Effector memory CD8-positive, alpha-beta T cell (primary cell): ENCODE measurements around the gene CNTN4.
"Not testable (repeated sequence)": the region's sequence is repeated elsewhere in the genome, so short reads cannot be mapped to it uniquely, and the experiment has no call there.

ENCODE experiments used
- ATAC-seq: fragments of 150-1000 bp; cut with Tn5 transposase; replicated peaks from 2 replicates; pipeline ENCODE4 v1.10.0; 2021; ENCODE audit warnings: mild to moderate bottlenecking, moderate library complexity
- DNase-seq, 3 experiments: peaks; one replicate each; pipeline ENCODE4 v3.0.0; 2021
- H3K27ac Mint-ChIP-seq, 2 donors: one replicate each; pipeline ENCODE4 v1.8.0; 2022; ENCODE audit warnings: mild to moderate bottlenecking in 2 of 2, mixed read lengths in 2 of 2, moderate library complexity in 2 of 2
- H3K27me3 Mint-ChIP-seq, 2 donors: one replicate each; pipeline ENCODE4 v1.8.0; 2022; ENCODE audit warnings: mixed read lengths in 2 of 2
- H3K36me3 Mint-ChIP-seq: one replicate; pipeline ENCODE4 v1.8.0; 2022; ENCODE audit warnings: mild to moderate bottlenecking, moderate library complexity, mixed read lengths; ENCODE audit not compliant: insufficient read depth
- H3K4me1 Mint-ChIP-seq, 2 donors: one replicate each; pipeline ENCODE4 v1.8.0; 2022; ENCODE audit warnings: low read depth in 2 of 2, mixed read lengths in 2 of 2
- H3K4me3 Mint-ChIP-seq, 2 donors: one replicate each; pipeline ENCODE4 v1.8.0; 2022; ENCODE audit warnings: mild to moderate bottlenecking in 2 of 2, mixed read lengths in 2 of 2, moderate library complexity in 2 of 2
- H3K9me3 Mint-ChIP-seq, 2 donors: one replicate each; pipeline ENCODE4 v1.8.0; 2022; ENCODE audit warnings: mixed read lengths in 2 of 2

Gene CNTN4

DNA sequence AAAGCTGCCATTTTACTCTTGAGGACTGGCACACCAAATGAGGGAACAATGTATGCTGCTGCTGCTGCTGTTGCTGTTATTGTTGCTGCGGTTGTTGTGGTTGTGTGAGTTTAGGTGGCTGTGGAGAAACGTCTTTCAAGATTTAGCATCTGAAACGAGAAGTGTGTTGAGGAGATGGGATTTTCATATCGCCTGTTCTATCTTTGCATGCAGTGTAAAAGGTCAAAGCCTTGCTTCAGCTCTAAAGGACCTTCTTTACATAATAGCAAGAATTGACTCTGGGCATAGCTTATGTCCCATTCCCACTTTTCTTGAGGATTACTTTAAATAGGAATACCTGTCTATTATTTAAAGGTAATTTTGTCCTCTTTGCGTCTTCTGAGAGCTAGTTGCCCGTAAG lies 436.1 kb downstream of the CNTN4 start:
- not testable (repeated sequence) for H3K4me3 Mint-ChIP-seq, ATAC-seq, DNase-seq, H3K4me1 Mint-ChIP-seq, H3K9me3 Mint-ChIP-seq, H3K27ac Mint-ChIP-seq, H3K36me3 Mint-ChIP-seq, H3K27me3 Mint-ChIP-seq

DNA sequence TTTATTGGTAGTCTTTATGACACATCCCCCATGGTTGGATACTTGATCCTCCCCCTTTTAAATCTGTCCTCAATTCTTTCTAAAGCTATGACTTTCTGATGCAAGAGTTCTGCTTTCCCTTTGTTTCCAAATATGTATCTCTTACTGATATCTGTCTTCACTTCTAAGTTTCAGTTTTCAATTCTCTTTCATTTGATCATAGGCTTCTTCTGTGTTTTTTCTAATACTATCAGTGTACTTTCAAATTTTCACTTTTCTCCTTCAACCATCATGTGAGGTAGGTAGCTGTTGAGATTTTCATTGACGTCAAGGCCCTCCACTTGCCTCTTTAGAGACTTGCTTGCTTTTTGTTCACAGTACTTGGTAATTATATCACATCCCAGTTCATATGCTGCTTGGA lies 436.5 kb downstream of the CNTN4 start:
- H3K4me1 Mint-ChIP-seq, result no peaks in the 10 kb centered on the region

DNA sequence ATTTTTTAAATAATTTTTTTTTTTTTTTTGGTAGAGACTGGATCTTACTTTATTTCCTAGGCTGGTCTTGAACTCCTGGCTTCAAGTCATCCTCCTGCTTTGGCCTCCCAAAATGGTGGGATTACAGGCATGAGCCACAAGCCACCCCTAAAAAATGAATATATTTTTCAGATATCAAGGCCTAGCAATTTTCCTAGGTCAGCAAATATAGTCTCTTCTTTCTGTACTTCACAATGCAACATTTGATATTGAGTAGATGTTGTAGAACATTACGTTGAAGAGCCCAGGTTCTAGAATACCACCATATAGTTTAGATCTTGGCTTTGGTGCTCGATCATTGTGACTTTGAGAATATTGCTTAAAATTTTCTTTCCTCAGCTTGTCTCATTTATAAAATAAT lies 437.9 kb downstream of the CNTN4 start:
- H3K4me3 Mint-ChIP-seq, result no peak overlapping the region
- ATAC-seq, result no peak
- no peak overlapping the region for H3K27ac Mint-ChIP-seq
- H3K36me3 Mint-ChIP-seq, result no peaks in the 10 kb centered on the region
- DNase-seq, result no peak
- peaks cover 0 to 2% of the 10 kb centered on the region in 2 donors for H3K9me3 Mint-ChIP-seq
- H3K27me3 Mint-ChIP-seq, result no peaks in the 10 kb centered on the region
- H3K4me1 Mint-ChIP-seq, result no peaks in the 10 kb centered on the region

More for the DNA sequence above, 436.5 kb downstream of the CNTN4 start:
- H3K4me3 Mint-ChIP-seq, result no peak overlapping the region
- H3K9me3 Mint-ChIP-seq, result peaks cover 0 to 2% of the 10 kb centered on the region in 2 donors
- H3K36me3 Mint-ChIP-seq, result no peaks in the 10 kb centered on the region
- H3K27ac Mint-ChIP-seq, result no peak overlapping the region
- DNase-seq (no peak), ATAC-seq (no peak)
- H3K27me3 Mint-ChIP-seq, result no peaks in the 10 kb centered on the region

DNA sequence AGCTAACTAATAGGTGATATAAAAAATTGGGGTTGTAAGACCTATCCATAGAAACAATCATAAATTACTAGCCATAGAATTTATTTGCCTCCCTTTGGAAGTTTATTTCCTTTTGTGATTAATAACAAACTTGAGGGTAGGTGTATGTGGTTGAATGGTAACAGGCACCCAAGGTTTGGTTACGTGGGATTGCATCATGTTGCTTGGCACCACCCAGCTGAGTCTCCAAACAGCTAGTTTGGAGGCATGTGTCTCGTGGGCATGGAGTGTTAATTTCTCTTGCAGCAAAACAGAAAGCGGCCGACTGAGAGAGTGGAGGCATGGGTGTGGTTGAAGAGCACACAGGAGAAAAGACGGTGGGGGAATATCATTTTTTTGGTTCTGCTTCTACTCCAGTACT lies 441.4 kb downstream of the CNTN4 start:
- Mint-ChIP-seq H3K4me3 (no peak overlapping the region), H3K36me3 (no peaks in the 10 kb centered on the region), H3K9me3 (peaks cover 0 to 1% of the 10 kb centered on the region in 2 donors), H3K27me3 (no peaks in the 10 kb centered on the region), H3K4me1 (no peaks in the 10 kb centered on the region), H3K27ac (no peak overlapping the region)
- no peak for ATAC-seq
- no peak for DNase-seq

DNA sequence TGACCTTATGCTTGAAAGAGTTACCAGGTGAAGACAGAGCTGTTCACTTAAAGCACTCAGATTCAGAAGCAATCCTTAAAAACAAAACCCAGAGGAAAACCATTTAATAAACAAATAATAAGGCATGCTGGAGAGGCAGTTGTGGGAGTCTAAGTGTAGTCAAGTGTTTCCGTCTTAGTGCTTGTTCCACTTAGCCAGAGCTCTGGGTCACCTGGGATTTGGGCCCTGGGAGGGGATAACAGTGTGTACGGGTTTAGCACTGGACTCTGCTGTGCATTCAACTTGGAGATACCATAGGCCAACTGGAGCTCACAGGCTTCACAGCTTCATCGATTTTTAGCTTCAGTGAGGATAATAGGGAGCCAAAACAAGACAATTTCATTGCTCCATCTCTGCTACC lies 444.6 kb downstream of the CNTN4 start:
- DNase-seq, result no peak
- Mint-ChIP-seq H3K36me3 (no peaks in the 10 kb centered on the region), H3K9me3 (peaks cover 0 to 2% of the 10 kb centered on the region in 2 donors), H3K4me3 (no peak overlapping the region), H3K27me3 (no peaks in the 10 kb centered on the region), H3K4me1 (no peaks in the 10 kb centered on the region), H3K27ac (no peak overlapping the region)
- no peak for ATAC-seq

DNA sequence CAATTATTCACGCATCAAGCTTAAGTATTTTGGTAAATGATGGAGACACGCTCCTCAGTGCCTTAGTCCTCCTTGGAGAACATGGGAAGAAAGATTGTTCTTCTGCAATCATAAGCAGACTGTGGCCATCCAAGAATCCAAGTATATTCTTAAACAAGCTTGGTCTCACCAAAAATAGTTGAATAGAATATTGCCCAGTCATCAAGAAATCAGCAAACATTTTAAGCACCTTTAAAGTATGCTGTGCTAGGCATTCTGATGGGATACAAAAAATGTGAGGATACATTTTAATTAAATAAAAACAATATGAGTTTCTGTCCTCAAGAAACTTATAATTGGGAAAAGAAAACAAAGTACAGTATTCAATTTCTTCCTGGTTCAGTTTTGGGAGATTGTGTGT lies 445.5 kb downstream of the CNTN4 start:
- no peak overlapping the region for H3K27ac Mint-ChIP-seq
- ATAC-seq (no peak), DNase-seq (no peak)
- H3K27me3 Mint-ChIP-seq, result no peaks in the 10 kb centered on the region
- no peaks in the 10 kb centered on the region for H3K36me3 Mint-ChIP-seq
- H3K4me1 Mint-ChIP-seq, result no peaks in the 10 kb centered on the region
- H3K9me3 Mint-ChIP-seq, result peaks cover 0 to 2% of the 10 kb centered on the region in 2 donors
- no peak overlapping the region for H3K4me3 Mint-ChIP-seq

DNA sequence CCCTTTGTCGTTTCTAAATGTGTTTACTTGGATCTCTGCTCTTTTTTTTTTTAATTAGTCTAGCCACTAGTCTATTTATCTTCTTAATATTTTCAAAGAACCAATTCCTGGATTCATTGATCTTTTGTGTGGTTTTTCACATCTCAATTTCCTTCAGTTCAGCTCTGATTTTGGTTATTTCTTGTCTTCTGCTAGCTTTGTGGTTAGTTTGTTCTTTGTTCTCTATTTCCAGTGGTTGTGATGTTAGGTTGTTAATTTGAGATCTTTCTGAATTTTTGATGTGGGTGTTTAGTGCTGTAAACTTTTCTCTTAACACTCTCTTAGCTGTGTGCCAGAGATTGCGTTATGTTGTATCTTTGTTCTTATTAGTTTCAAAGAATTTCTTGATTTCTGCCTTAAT lies 446.1 kb downstream of the CNTN4 start:
- no peaks in the 10 kb centered on the region for H3K27me3 Mint-ChIP-seq
- no peaks in the 10 kb centered on the region for H3K36me3 Mint-ChIP-seq
- no peaks in the 10 kb centered on the region for H3K4me1 Mint-ChIP-seq
- ATAC-seq (no peak), DNase-seq (no peak)
- no peak overlapping the region for H3K27ac Mint-ChIP-seq
- H3K4me3 Mint-ChIP-seq, result no peak overlapping the region
- H3K9me3 Mint-ChIP-seq, result peaks cover 0 to 2% of the 10 kb centered on the region in 2 donors

DNA sequence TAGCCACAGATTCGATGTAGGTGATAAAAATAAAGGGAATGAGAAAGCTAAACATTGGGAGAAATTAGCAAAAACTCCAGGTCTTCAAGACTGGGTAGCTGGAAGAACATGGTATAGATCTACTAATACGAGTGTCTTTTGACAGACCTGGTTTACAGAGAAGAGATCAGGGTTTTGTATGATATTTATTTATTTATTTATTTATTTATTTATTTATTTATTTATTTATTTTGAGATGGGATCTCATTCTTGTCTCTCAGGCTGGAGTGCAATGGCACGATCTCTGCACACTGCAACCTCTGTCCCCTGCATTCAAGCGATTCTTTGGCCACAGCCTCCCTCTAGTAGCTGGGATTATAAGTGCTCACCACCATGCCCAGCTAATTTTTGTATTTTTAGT lies 448.4 kb downstream of the CNTN4 start:
- H3K9me3 Mint-ChIP-seq, result peaks cover 0 to 2% of the 10 kb centered on the region in 2 donors
- no peaks in the 10 kb centered on the region for H3K36me3 Mint-ChIP-seq
- H3K4me3 Mint-ChIP-seq, result no peak overlapping the region
- DNase-seq, result no peak
- no peak for ATAC-seq
- no peaks in the 10 kb centered on the region for H3K27me3 Mint-ChIP-seq
- no peaks in the 10 kb centered on the region for H3K4me1 Mint-ChIP-seq
- H3K27ac Mint-ChIP-seq, result no peak overlapping the region

DNA sequence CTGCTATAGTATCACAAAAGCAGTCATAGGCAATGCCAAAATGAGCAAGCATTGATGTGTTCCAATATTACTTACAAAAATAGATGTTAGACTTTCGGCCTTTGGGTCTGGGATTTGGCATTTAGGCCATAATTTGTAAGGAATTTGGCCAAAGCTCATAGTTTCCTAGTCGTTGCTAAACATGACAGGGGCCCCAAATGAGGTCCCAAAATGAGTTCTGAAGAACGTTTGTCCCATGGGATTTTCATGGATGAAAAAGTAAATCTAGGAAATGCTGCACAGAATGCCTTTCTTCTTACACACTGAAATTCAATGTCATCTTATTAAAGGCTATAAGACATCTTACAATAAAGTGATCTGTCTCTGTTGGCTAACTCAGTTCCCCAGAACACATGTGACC lies 456.0 kb downstream of the CNTN4 start:
- Mint-ChIP-seq H3K36me3 (no peaks in the 10 kb centered on the region), H3K4me1 (no peaks in the 10 kb centered on the region), H3K4me3 (no peak overlapping the region), H3K27me3 (no peaks in the 10 kb centered on the region), H3K27ac (no peak overlapping the region), H3K9me3 (no peaks in the 10 kb centered on the region)
- no peak for ATAC-seq
- DNase-seq, result no peak

DNA sequence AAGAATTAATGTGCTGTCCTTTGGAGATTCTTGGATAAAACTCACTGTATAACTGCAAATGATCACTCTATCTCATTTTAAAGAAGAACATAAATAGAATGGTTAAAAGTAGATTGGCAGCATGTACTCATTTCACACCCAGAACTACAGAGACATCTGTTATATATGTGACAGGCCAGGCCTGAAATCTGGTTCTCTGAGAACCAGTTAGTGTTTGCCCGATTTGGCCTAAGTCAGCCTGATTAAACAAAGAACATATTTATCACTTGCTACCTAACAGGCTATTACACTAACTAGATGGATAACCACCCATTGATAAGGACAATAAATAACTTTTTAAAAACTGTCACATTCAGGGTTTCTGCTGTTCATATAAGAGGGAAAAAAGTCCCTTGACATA lies 460.1 kb downstream of the CNTN4 start:
- ATAC-seq (no peak), DNase-seq (no peak)
- Mint-ChIP-seq H3K4me3 (no peak overlapping the region), H3K36me3 (no peaks in the 10 kb centered on the region), H3K4me1 (no peaks in the 10 kb centered on the region), H3K27ac (no peak overlapping the region), H3K9me3 (peaks cover 0 to 3% of the 10 kb centered on the region in 2 donors), H3K27me3 (no peaks in the 10 kb centered on the region)

DNA sequence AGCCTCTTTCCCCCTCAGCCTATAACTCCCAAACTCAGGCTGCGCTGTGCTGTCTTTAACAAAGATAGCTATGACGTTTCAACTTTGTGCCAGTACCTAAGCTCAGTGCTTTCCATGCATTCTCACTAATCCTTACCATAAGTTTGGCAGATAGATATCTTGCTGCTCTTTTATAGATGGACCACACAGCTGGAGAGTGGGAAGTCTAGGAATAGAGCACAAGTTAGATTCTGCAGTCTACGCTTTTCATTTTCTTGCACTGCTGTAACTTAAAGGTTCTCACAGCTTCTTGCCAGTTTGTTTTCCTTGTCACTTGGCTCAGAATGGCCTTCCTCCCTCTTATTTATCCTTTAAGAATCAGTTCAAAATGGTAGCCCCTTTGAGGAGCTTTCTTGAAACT lies 468.8 kb downstream of the CNTN4 start:
- no peaks in the 10 kb centered on the region for H3K4me1 Mint-ChIP-seq
- no peaks in the 10 kb centered on the region for H3K36me3 Mint-ChIP-seq
- H3K4me3 Mint-ChIP-seq, result no peak overlapping the region
- H3K27me3 Mint-ChIP-seq, result no peaks in the 10 kb centered on the region
- H3K27ac Mint-ChIP-seq, result no peak overlapping the region
- DNase-seq (no peak), ATAC-seq (no peak)
- H3K9me3 Mint-ChIP-seq, result peaks cover 7 to 8% of the 10 kb centered on the region in 2 donors

DNA sequence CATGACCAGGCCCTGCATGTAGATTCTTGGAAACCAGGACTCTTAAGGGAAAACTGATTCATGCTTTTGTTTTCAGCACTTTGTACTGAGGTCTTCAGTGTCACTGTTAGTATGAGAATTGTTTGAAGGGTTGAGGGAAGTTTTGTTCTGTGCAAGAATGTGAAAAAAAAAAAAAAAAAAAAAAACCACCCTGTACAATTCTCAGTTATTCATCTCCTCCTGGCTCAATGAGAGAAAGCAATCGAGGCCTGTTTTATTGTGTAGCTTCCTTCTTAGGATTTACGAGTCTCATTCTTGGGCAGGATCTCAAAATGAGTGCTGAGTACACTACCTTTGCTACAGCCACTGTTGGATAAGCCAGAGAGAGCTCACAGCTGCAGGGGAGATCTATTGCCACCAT lies 469.5 kb downstream of the CNTN4 start:
- Mint-ChIP-seq H3K4me1 (no peaks in the 10 kb centered on the region), H3K4me3 (no peak overlapping the region), H3K27ac (no peak overlapping the region), H3K27me3 (no peaks in the 10 kb centered on the region), H3K9me3 (peaks cover 7 to 8% of the 10 kb centered on the region in 2 donors), H3K36me3 (no peaks in the 10 kb centered on the region)
- no peak for DNase-seq
- ATAC-seq, result no peak

DNA sequence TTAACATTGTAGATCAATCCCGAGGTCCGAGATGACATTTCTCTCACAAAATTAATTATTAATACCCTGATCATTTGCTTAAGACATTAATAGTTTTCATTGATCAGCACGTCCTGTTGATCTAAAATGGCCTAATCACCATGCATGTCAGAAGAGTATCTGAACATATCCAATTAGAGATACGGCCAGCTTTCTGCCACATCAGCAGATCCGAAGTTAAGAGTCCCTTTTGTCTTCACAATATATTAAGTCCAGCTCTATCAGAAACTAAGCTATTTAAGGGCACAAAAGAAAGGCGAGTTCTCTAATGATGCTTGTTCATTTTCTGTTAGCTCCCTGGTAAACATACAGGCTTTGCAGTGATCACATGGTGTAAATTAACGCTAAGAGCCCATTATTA lies 470.3 kb downstream of the CNTN4 start:
- H3K4me3 Mint-ChIP-seq, result no peak overlapping the region
- no peak overlapping the region for H3K27ac Mint-ChIP-seq
- DNase-seq (no peak), ATAC-seq (no peak)
- peaks cover 7 to 8% of the 10 kb centered on the region in 2 donors for H3K9me3 Mint-ChIP-seq
- no peaks in the 10 kb centered on the region for H3K4me1 Mint-ChIP-seq
- no peaks in the 10 kb centered on the region for H3K36me3 Mint-ChIP-seq
- no peaks in the 10 kb centered on the region for H3K27me3 Mint-ChIP-seq

DNA sequence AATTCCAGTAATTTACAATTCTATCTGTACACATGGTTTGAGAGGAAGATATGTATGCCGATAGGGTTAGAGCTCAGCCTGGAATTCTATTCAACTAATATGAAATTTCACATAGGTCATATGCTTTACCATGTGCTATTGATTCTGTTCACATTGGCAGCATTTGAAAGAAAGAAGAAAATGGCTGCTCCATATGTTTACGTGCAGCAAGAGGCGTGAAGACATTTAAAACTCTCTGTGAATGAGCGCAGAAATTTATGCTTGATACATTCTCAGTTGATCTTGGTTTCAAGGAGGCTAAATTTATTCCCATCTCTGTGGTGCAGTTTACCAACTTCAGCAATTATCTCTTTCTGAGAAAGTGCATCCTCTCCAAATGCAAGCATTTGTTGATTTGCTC lies 478.9 kb downstream of the CNTN4 start:
- no peaks in the 10 kb centered on the region for H3K36me3 Mint-ChIP-seq
- no peaks in the 10 kb centered on the region for H3K9me3 Mint-ChIP-seq
- no peak for DNase-seq
- peaks cover 0 to 8% of the 10 kb centered on the region in 2 donors for H3K27me3 Mint-ChIP-seq
- no peaks in the 10 kb centered on the region for H3K4me1 Mint-ChIP-seq
- ATAC-seq, result no peak
- no peak overlapping the region for H3K27ac Mint-ChIP-seq
- H3K4me3 Mint-ChIP-seq, result no peak overlapping the region

DNA sequence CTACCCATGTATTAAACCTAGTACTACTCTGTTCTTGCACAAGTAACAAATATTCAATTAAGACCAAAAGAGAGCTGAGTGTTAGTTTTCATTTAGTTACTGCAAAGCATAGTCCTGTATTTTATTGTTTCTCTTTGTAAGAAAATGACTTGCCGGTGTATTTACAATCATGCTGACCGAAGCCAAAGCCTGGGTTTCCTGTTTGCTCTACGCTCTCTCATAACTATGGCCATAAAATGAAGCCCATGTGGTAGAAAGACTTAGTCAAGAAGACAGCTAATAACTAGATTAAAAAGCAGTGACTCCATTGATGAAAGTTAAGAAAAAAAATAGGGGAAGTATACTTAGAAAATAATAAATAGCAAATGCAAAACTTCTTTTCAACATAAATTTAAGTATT lies 479.9 kb downstream of the CNTN4 start:
- Mint-ChIP-seq H3K27me3 (peaks cover 0 to 8% of the 10 kb centered on the region in 2 donors), H3K4me3 (no peak overlapping the region), H3K27ac (no peak overlapping the region), H3K4me1 (no peaks in the 10 kb centered on the region), H3K9me3 (no peaks in the 10 kb centered on the region), H3K36me3 (no peaks in the 10 kb centered on the region)
- ATAC-seq (no peak), DNase-seq (no peak)
